NCI-H2227 (cell line): Measurements from ENCODE around the gene FHDC1.

ENCODE experiments used
- DNase-seq: peaks from one replicate; lab custom pipeline; 2025; ENCODE audit not compliant: unreplicated experiment; lab: John Stamatoyannopoulos, UW

The FHDC1 gene

GRCh38 chr4:153028535-153028934, 92.4 kb downstream of the FHDC1 start:
- no peak for DNase-seq
